Transverse colon (tissue), 4 donors: ENCODE results near the gene CNOT3.

ENCODE experiments used
- EP300 ChIP-seq: sonication (generic); formaldehyde crosslinking; IDR thresholded peaks from one replicate; pipeline ENCODE4 v1.6.1; 2017; ENCODE audit warnings: antibody characterized with exemption, low read depth
- POLR2A ChIP-seq: fragments of 450-650 bp; IDR thresholded peaks from one replicate; pipeline ENCODE4 v1.6.1; 2016; ENCODE audit warnings: antibody characterized with exemption, mild to moderate bottlenecking, moderate library complexity
- POLR2AphosphoS5 ChIP-seq, 3 donors: sonication (generic); formaldehyde crosslinking; IDR thresholded peaks; one replicate each; pipeline ENCODE4 v1.6.1; 2016; ENCODE audit warnings: antibody characterized with exemption in 3 of 3
- TF ChIP-seq, protein P1 (sequence below), 5 experiments: fragments of 200-600 bp in 3 of 5; fragments of 450-650 bp in 2 of 5; sonication (generic) in 3 of 5; IDR thresholded peaks; 1 replicate in 2 of 5; 2 replicates in 3 of 5; pipeline ENCODE4 v1.5.1; 2016 to 2017; ENCODE audit warnings: antibody characterized with exemption in 5 of 5, inconsistent platforms in 3 of 5, mild to moderate bottlenecking in 2 of 5, moderate library complexity in 1 of 5

GRCh38 chr19:54204767-54205468, 67.4 kb downstream of the CNOT3 start:
- TF ChIP-seq POLR2A (no peak), POLR2AphosphoS5 (IDR thresholded peaks at IDR 0.05) (no peak), EP300 (no peak)
- TF ChIP-seq, protein P1, sequence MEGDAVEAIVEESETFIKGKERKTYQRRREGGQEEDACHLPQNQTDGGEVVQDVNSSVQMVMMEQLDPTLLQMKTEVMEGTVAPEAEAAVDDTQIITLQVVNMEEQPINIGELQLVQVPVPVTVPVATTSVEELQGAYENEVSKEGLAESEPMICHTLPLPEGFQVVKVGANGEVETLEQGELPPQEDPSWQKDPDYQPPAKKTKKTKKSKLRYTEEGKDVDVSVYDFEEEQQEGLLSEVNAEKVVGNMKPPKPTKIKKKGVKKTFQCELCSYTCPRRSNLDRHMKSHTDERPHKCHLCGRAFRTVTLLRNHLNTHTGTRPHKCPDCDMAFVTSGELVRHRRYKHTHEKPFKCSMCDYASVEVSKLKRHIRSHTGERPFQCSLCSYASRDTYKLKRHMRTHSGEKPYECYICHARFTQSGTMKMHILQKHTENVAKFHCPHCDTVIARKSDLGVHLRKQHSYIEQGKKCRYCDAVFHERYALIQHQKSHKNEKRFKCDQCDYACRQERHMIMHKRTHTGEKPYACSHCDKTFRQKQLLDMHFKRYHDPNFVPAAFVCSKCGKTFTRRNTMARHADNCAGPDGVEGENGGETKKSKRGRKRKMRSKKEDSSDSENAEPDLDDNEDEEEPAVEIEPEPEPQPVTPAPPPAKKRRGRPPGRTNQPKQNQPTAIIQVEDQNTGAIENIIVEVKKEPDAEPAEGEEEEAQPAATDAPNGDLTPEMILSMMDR (IDR thresholded peaks at IDR 0.05), result no peak
